GM23248 (cell line): Measurements from ENCODE around the gene GFRA1.

Experiments used
- EZH2 ChIP-seq: fragments of 200-600 bp; sonication (generic); IDR thresholded peaks from 2 replicates; pipeline ENCODE4 v1.6.1; 2018; ENCODE audit warnings: antibody characterized with exemption, mild to moderate bottlenecking; ENCODE audit not compliant: insufficient read depth, poor library complexity, severe bottlenecking
- EZH2phosphoT487 ChIP-seq: fragments of 200-600 bp; sonication (generic); IDR thresholded peaks from 2 replicates; pipeline ENCODE4 v1.6.1; 2018; ENCODE audit warnings: antibody characterized with exemption, moderate library complexity, mild to moderate bottlenecking, low read depth; ENCODE audit not compliant: insufficient read depth

GRCh38 chr10:116024271-116024878 lies 248.6 kb downstream of the GFRA1 start:
- TF ChIP-seq EZH2phosphoT487, result no peak
- no peak for TF ChIP-seq EZH2
